ENCODE results near the gene GATAD2A. TPM values are rescaled to one million over a fixed set of nuclear protein-coding genes. Genes with fewer than 3 reads are reported as not detected.
A peak's percentile ranks its signal among the peaks of the same experiment; 100 is the strongest.
"Not testable (repeated sequence)": the region's sequence is repeated elsewhere in the genome, so short reads cannot be mapped to it uniquely, and the experiment has no call there.

Gene GATAD2A
- polyA plus RNA-seq, 4 donors: 25.9 to 49.1 (median 33.0) TPM

DNA sequence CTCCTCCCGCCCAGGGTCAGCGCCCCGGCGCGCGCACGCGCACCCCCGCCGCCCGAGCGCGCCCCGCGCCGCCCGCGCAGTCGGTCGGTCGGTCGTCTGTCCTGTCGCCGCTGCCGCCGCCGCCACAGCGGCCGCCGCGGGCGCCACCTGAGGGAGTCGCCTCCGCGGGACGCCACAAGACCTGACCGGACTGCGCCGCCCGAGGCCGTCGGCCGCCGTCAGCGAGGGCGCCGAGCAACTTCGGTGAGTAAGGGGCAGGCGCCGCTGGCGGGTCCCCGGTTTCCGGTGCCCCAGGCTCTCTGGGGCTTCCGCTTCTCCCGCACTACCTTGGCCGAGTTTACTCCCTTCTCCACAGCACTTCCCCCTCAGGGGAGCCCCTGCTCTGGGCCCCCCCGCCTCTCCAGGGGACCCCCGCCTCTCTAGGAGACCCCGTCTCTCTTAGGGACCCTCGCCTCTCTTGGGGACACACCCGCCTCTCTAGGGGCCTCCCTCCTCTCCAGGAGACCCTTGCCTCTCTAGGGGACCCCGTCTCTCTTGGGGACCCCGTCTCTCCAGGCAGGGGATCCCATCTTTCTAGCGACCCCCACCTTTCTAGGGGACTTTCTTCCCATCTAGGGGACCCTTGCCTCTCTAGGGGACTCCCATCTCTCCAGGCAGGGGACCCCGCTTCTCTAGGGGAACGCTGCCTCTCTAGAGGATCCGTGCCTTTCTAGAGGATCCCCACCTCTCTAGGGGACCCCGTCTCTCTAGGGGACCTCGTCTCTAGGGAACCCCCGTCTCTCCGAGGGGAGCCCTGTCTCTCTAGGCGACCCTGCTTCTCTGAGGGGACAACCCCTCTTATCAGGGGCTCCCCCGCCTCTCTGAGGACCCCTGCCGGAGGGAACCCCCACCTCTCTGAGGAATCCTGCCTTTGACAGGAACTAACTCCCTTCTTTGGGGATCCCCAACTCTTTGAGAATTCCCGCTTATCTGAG is 19.3 kb upstream of the GATAD2A start:
- WGBS, 3 donors: 0 to 1% (median 0%) methylated on average over 43 to 75 of the region's 75 CpGs
- H3K4me3 ChIP-seq (ENCODE audit: low read depth in 1 of 3, low read length in 3 of 3): peak overlapping the region; percentile 78 to 90 (median 85)
- H3K4me1 ChIP-seq (ENCODE audit: control insufficient read depth in 3 of 3, insufficient read depth in 2 of 3, low read depth in 1 of 3, low read length in 2 of 3): peaks cover 6 to 22% (median 13%) of the 10 kb centered on the region in 3 donors
- peak overlapping the region; percentile 75 to 97 (median 93) for H3K27ac ChIP-seq (ENCODE audit: low read depth in 1 of 3, low read length in 2 of 3)
- H3K9me3 ChIP-seq (ENCODE audit: control insufficient read depth in 2 of 2, insufficient read depth in 1 of 2, low read depth in 1 of 2, low read length in 1 of 2): no peaks in the 10 kb centered on the region
- DNase-seq (peak in 1 of 2 donors; percentile 31), FAIRE-seq (no peak)
- H3K36me3 ChIP-seq (ENCODE audit: control insufficient read depth in 3 of 3, insufficient read depth in 2 of 3, low read depth in 1 of 3, low read length in 3 of 3): no peaks in the 10 kb centered on the region
- no peaks in the 10 kb centered on the region for H3K27me3 ChIP-seq (ENCODE audit: control insufficient read depth in 3 of 3, insufficient read depth in 3 of 3, low read length in 3 of 3)

DNA sequence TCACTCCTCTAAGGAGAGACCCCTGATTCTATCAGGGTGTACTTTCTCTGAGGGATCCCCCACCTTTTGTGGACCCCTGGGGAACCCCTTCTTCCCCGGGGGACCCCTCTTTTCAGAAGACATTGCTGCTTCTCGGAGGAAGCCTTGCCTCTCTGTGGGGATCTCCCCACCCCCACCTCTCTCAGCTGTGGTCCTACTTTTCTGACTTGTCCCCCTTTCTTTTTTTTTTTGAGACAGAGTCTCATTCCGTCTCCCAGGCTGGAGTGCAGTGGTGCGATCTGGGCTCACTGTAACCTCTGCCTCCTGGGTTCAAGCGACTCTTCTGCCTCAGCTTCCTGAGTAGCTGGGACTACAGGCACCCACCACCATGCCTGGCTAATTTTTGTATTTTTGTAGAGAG is 18.4 kb upstream of the GATAD2A start:
- Histone ChIP-seq H3K4me3 (ENCODE audit: low read depth in 1 of 3, low read length in 3 of 3) (peak overlapping the region in 2 of 3 donors; percentile 78 to 85), H3K27ac (ENCODE audit: low read depth in 1 of 3, low read length in 2 of 3) (peak overlapping the region in 1 of 3 donors; percentile 97), H3K9me3 (ENCODE audit: control insufficient read depth in 2 of 2, insufficient read depth in 1 of 2, low read depth in 1 of 2, low read length in 1 of 2) (no peaks in the 10 kb centered on the region), H3K36me3 (ENCODE audit: control insufficient read depth in 3 of 3, insufficient read depth in 2 of 3, low read depth in 1 of 3, low read length in 3 of 3) (no peaks in the 10 kb centered on the region), H3K27me3 (ENCODE audit: control insufficient read depth in 3 of 3, insufficient read depth in 3 of 3, low read length in 3 of 3) (no peaks in the 10 kb centered on the region), H3K4me1 (ENCODE audit: control insufficient read depth in 3 of 3, insufficient read depth in 2 of 3, low read depth in 1 of 3, low read length in 2 of 3) (peaks cover 6 to 21% (median 13%) of the 10 kb centered on the region in 3 donors)
- FAIRE-seq (no peak), DNase-seq (no peak)
- WGBS, 3 donors: 60 to 72% (median 64%) methylated on average over 5 of the region's 5 CpGs

DNA sequence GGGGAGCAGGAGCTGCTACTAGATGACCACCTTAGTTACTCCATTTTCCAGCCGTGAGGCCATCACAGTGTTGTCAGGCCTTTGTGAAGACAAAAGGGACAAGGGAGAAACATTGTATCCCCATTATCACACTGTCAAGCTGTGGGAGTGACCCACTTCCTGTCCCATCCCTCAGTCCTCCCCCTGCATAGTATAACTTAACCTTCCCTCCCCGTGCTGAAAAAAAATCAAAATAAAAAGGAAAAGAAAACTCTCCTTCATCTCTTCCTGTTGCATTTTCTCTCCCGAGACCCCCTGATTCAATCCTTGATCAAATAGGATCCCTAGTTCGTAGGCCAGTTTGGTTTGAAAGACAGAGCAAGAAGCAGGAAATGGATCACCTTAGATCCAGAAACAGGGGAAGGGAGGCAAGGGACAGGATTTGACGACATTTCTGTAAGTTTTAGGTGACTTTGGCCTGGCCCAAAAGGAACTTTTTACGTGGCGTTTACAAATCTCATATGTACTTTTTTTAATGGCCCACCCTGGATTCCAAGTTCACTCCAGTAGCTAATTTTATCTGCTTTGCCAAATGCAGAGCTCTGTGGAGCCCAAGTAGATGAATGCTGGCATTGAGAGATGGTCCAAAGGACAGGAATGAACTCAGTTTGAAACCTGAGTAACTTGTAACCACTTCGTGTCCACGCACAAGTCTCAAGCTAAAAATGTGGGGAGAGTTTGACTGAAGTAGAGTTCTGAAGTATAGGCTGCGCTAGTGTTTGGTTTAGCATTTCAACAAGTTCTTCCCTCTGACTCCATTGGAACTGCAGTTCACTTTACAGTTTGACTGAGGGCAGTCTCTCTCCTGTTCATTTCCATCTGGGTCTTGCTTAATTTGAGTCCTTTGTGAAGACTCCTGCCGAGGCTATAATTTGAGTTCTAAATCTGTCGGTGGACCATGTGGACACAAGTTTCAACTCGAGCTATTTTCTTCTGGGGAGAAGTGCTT is 16.6 kb upstream of the GATAD2A start:
- Histone ChIP-seq H3K9me3 (ENCODE audit: control insufficient read depth in 2 of 2, insufficient read depth in 1 of 2, low read depth in 1 of 2, low read length in 1 of 2) (no peaks in the 10 kb centered on the region), H3K4me1 (ENCODE audit: control insufficient read depth in 3 of 3, insufficient read depth in 2 of 3, low read depth in 1 of 3, low read length in 2 of 3) (peaks cover 6 to 21% (median 13%) of the 10 kb centered on the region in 3 donors), H3K27me3 (ENCODE audit: control insufficient read depth in 3 of 3, insufficient read depth in 3 of 3, low read length in 3 of 3) (no peaks in the 10 kb centered on the region), H3K4me3 (ENCODE audit: low read depth in 1 of 3, low read length in 3 of 3) (no peak overlapping the region), H3K27ac (ENCODE audit: low read depth in 1 of 3, low read length in 2 of 3) (peak overlapping the region; percentile 39 to 54 (median 41)), H3K36me3 (ENCODE audit: control insufficient read depth in 3 of 3, insufficient read depth in 2 of 3, low read depth in 1 of 3, low read length in 3 of 3) (no peaks in the 10 kb centered on the region)
- FAIRE-seq (no peak), DNase-seq (no peak)
- WGBS, 3 donors: 37 to 51% (median 38%) methylated on average over 13 of the region's 13 CpGs

DNA sequence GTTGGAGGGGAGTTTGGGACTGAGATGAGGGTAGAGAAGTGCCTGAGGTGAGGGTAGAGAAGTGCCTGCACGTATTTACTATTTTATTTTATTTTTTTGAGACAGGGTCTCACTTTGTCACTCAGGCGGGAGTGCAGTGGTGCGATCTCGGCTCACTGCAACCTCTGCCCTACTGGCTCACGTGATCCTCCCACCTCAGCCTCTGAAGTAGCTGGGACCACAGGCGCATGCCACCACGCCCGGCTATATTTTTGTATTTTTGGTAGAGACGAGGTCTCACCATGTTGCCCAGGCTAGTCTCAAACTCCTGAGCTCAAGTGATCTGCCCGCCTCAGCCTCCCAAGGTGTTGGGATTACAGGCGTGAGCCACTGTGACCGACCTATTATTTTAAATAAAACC is 15.8 kb upstream of the GATAD2A start:
- H3K27me3 ChIP-seq (ENCODE audit: control insufficient read depth in 3 of 3, insufficient read depth in 3 of 3, low read length in 3 of 3); DNase-seq; H3K4me3 ChIP-seq (ENCODE audit: low read depth in 1 of 3, low read length in 3 of 3); H3K36me3 ChIP-seq (ENCODE audit: control insufficient read depth in 3 of 3, insufficient read depth in 2 of 3, low read depth in 1 of 3, low read length in 3 of 3); H3K9me3 ChIP-seq (ENCODE audit: control insufficient read depth in 2 of 2, insufficient read depth in 1 of 2, low read depth in 1 of 2, low read length in 1 of 2); FAIRE-seq; H3K27ac ChIP-seq (ENCODE audit: low read depth in 1 of 3, low read length in 2 of 3): not testable (repeated sequence)
- H3K4me1 ChIP-seq (ENCODE audit: control insufficient read depth in 3 of 3, insufficient read depth in 2 of 3, low read depth in 1 of 3, low read length in 2 of 3): peaks cover 9 to 23% (median 13%) of the 10 kb centered on the region in 3 donors
- 83 to 91% (median 90%) methylated on average over 12 of the region's 12 CpGs for WGBS, 3 donors

DNA sequence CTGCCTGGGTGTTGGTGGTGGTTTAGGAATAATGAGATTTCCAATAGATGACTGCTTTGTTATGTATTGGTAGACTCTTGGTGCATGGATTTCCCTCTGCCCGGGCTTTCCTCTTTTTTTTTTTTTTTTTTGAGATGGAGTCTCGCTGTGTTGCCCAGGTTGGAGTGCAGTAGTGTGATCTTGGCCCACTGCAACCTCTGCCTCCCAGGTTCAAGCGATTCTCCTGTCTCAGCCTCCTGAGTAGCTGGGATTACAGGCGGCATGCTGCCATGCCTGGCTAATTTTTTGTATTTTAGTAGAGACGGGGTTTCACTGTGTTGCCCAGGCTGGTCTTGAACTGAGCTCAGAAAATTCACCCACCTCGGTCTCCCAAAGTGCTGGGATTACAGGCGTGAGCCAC is 11.1 kb upstream of the GATAD2A start:
- H3K4me3 ChIP-seq (ENCODE audit: low read depth in 1 of 3, low read length in 3 of 3); H3K36me3 ChIP-seq (ENCODE audit: control insufficient read depth in 3 of 3, insufficient read depth in 2 of 3, low read depth in 1 of 3, low read length in 3 of 3); H3K27me3 ChIP-seq (ENCODE audit: control insufficient read depth in 3 of 3, insufficient read depth in 3 of 3, low read length in 3 of 3); H3K4me1 ChIP-seq (ENCODE audit: control insufficient read depth in 3 of 3, insufficient read depth in 2 of 3, low read depth in 1 of 3, low read length in 2 of 3); FAIRE-seq; DNase-seq; H3K9me3 ChIP-seq (ENCODE audit: control insufficient read depth in 2 of 2, insufficient read depth in 1 of 2, low read depth in 1 of 2, low read length in 1 of 2): not testable (repeated sequence)
- WGBS, 3 donors: 91 to 96% (median 93%) methylated on average over 7 of the region's 7 CpGs
- peak overlapping the region in 1 of 3 donors; percentile 39 for H3K27ac ChIP-seq (ENCODE audit: low read depth in 1 of 3, low read length in 2 of 3)

DNA sequence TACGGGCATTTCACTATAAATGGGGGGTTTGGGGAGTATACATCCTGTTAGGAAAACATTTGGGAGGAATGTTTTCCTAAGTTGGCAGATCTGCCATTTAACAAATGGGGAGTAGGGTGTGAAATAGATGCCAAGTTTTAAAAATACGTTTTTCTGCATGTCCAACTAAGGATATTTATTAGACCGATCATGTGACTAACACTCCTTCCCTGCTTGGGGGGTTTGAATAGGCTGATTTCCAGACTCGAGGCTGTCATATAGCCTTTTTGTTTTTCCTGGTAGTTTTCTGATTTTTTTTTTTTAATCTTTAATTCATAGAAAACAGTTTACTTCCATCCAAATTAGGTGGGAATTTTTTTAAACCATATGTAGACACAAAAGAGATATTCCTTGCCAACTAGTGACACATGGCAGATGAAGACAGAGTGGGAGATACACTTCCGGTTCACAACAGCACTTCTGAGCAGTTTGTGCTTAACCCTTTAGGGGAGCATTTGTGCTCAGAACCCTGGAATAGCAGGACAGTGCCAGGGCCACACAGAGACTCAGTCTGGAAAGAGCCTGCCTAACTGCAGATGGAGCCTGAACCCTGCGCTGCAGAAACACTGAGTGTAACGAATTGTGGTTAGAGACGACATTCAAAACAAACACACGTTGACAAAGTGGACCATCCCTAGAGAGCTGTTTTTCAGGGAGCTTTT is 5.6 kb upstream of the GATAD2A start:
- Histone ChIP-seq H3K27ac (ENCODE audit: low read depth in 1 of 3, low read length in 2 of 3) (no peak overlapping the region), H3K27me3 (ENCODE audit: control insufficient read depth in 3 of 3, insufficient read depth in 3 of 3, low read length in 3 of 3) (no peaks in the 10 kb centered on the region), H3K9me3 (ENCODE audit: control insufficient read depth in 2 of 2, insufficient read depth in 1 of 2, low read depth in 1 of 2, low read length in 1 of 2) (no peaks in the 10 kb centered on the region), H3K36me3 (ENCODE audit: control insufficient read depth in 3 of 3, insufficient read depth in 2 of 3, low read depth in 1 of 3, low read length in 3 of 3) (no peaks in the 10 kb centered on the region), H3K4me3 (ENCODE audit: low read depth in 1 of 3, low read length in 3 of 3) (no peak overlapping the region), H3K4me1 (ENCODE audit: control insufficient read depth in 3 of 3, insufficient read depth in 2 of 3, low read depth in 1 of 3, low read length in 2 of 3) (peaks cover 0 to 4% (median 0%) of the 10 kb centered on the region in 3 donors)
- DNase-seq (no peak), FAIRE-seq (no peak)
- WGBS, 3 donors: 56 to 73% (median 68%) methylated on average over 9 of the region's 9 CpGs

DNA sequence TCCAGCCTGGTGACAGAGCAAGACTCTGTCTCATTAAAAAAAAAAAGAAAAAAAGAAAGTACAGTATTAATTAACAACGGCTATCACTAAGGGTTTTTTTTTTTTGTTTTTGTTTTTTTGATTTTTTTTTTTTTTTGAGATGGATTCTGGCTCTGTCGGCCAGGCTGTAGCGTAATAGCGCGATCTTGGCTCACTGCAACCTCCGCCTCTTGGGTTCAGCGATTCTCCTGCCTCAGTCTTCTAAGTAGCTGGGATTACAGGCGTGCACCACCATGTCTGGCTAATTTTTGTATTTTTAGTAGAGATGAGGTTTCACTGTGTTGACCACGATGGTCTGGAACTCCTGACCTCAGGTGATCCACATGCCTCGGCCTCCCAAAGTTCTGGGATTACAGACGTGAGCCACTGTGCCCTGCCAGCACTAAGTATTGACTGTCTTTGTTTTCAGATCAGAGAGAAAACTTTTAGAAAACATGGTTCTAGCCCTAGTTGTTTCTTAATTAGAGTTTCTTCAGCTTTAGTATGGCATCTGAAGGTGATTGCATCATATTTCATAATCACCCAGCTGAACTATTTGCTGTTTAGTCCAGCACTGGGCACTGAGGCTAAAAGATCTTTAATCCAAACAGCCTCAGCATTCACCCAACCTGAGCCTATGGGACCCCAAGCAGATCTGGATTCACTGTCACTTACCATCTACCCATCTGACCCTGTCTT is 2.7 kb upstream of the GATAD2A start:
- no peak overlapping the region for H3K4me3 ChIP-seq (ENCODE audit: low read depth in 1 of 3, low read length in 3 of 3)
- H3K4me1 ChIP-seq (ENCODE audit: control insufficient read depth in 3 of 3, insufficient read depth in 2 of 3, low read depth in 1 of 3, low read length in 2 of 3): peaks cover 0 to 11% (median 3%) of the 10 kb centered on the region in 3 donors
- no peak overlapping the region for H3K27ac ChIP-seq (ENCODE audit: low read depth in 1 of 3, low read length in 2 of 3)
- 92% methylated on average over 11 of the region's 11 CpGs for WGBS, 3 donors
- H3K27me3 ChIP-seq (ENCODE audit: control insufficient read depth in 3 of 3, insufficient read depth in 3 of 3, low read length in 3 of 3): no peaks in the 10 kb centered on the region
- FAIRE-seq (no peak), DNase-seq (no peak)
- H3K9me3 ChIP-seq (ENCODE audit: control insufficient read depth in 2 of 2, insufficient read depth in 1 of 2, low read depth in 1 of 2, low read length in 1 of 2): no peaks in the 10 kb centered on the region
- no peaks in the 10 kb centered on the region for H3K36me3 ChIP-seq (ENCODE audit: control insufficient read depth in 3 of 3, insufficient read depth in 2 of 3, low read depth in 1 of 3, low read length in 3 of 3)
